OCI-LY3 (cell line): ENCODE results near the gene NPIPB8.
A peak's percentile ranks its signal among the peaks of the same experiment; 100 is the strongest.
"Not testable (repeated sequence)": the region's sequence is repeated elsewhere in the genome, so short reads cannot be mapped to it uniquely, and the experiment has no call there.

ENCODE experiments used
- H2AFZ ChIP-seq: fragments of 200-600, 300-600 bp; shearing (Covaris generic); 2 replicates; pipeline ENCODE4 v1.6.0; 2014; ENCODE audit warnings: antibody characterized with exemption, low read depth, low read length
- H3K27ac ChIP-seq: fragments of 200-600, 300-600 bp; sonication (generic); 2 replicates; pipeline ENCODE4 v1.5.1; 2014; ENCODE audit warnings: mild to moderate bottlenecking, low read length, moderate library complexity, mixed read lengths
- H3K27me3 ChIP-seq: fragments of 200-600, 300-600 bp; sonication (generic); 2 replicates; pipeline ENCODE4 v1.6.1; 2014; ENCODE audit warnings: low read depth, low read length, mixed read lengths
- H3K36me3 ChIP-seq: fragments of 200-600, 300-600 bp; sonication (generic); replicated peaks from 2 replicates; pipeline ENCODE3; 2014; ENCODE audit warnings: low read depth, low read length, mixed read lengths
- H3K4me1 ChIP-seq: fragments of 300-600, 200-600 bp; sonication (generic); 2 replicates; pipeline ENCODE4 v1.6.1; 2014; ENCODE audit warnings: low read length, mixed read lengths
- H3K4me2 ChIP-seq: fragments of 200-600, 300-600 bp; sonication (generic); 2 replicates; pipeline ENCODE4 v1.6.1; 2014; ENCODE audit warnings: low read length, mixed read lengths
- H3K4me3 ChIP-seq: fragments of 300-600, 200-600 bp; sonication (generic); 2 replicates; pipeline ENCODE4 v1.5.1; 2014; ENCODE audit warnings: antibody characterized with exemption, mild to moderate bottlenecking, low read length, moderate library complexity
- H3K79me2 ChIP-seq: fragments of 300-600, 200-600 bp; shearing (Covaris generic); 2 replicates; pipeline ENCODE4 v1.6.1; 2014; ENCODE audit warnings: mild to moderate bottlenecking, low read length, mixed read lengths
- H3K9ac ChIP-seq: fragments of 300-600, 200-600 bp; shearing (Covaris generic); 2 replicates; pipeline ENCODE4 v1.6.0; 2014; ENCODE audit warnings: mild to moderate bottlenecking, low read length, moderate library complexity
- H3K9me3 ChIP-seq: fragments of 200-600, 300-600 bp; shearing (Covaris generic); 2 replicates; pipeline ENCODE4 v1.6.1; 2014; ENCODE audit warnings: low read length, mixed read lengths; ENCODE audit not compliant: insufficient read depth
- H4K20me1 ChIP-seq: fragments of 200-600, 300-600 bp; sonication (generic); 2 replicates; pipeline ENCODE4 v1.6.1; 2016; ENCODE audit warnings: low read length, mixed read lengths; ENCODE audit not compliant: insufficient read depth
- EZH2phosphoT487 ChIP-seq: fragments of 200-600 bp; shearing (Covaris generic); IDR thresholded peaks from 2 replicates; pipeline ENCODE4 v1.6.1; 2018; ENCODE audit warnings: antibody characterized with exemption, mixed run types, low read depth
- TF ChIP-seq, protein P1 (sequence below): fragments of 200-600, 300-600 bp; sonication (generic); IDR thresholded peaks from 2 replicates; pipeline ENCODE4 v1.5.1; 2014; ENCODE audit warnings: antibody characterized with exemption, low read length, low read depth

Gene NPIPB8

DNA sequence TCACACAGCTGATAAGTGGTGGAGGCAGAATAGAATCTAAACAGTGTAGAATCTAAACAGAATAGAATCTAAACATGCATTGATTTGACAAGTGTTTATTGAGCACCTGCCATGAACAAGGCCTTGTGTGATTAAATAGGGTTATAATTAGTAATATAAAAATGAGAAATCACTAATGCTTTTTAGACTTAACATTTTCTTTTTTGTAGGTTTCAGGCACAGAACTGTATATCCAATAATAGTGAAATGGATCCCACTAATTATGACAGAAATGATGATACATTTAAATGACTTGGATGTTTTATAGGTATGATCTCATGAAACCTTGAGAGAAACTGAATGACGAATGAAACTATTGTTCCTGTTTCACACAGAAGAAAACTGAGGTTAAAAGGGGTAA, at the start of gene NPIPB8:
TSS of gene NPIPB8 (plus strand) at position 301 of the 400 bp plus-strand sequence. CDS start 296 bp downstream, outside the sequence.
- H3K27ac ChIP-seq, H2AFZ ChIP-seq: not testable (repeated sequence)

GRCh38 chr16:28589069-28589468, 48.8 kb upstream of the NPIPB8 start:
- H3K9ac ChIP-seq: no peak overlapping the region
- H2AFZ ChIP-seq: no peak overlapping the region
- no peak overlapping the region for H3K27ac ChIP-seq
- H3K79me2 ChIP-seq: no peaks in the 10 kb centered on the region
- peaks cover 17% of the 10 kb centered on the region for H3K36me3 ChIP-seq
- TF ChIP-seq, protein P1, sequence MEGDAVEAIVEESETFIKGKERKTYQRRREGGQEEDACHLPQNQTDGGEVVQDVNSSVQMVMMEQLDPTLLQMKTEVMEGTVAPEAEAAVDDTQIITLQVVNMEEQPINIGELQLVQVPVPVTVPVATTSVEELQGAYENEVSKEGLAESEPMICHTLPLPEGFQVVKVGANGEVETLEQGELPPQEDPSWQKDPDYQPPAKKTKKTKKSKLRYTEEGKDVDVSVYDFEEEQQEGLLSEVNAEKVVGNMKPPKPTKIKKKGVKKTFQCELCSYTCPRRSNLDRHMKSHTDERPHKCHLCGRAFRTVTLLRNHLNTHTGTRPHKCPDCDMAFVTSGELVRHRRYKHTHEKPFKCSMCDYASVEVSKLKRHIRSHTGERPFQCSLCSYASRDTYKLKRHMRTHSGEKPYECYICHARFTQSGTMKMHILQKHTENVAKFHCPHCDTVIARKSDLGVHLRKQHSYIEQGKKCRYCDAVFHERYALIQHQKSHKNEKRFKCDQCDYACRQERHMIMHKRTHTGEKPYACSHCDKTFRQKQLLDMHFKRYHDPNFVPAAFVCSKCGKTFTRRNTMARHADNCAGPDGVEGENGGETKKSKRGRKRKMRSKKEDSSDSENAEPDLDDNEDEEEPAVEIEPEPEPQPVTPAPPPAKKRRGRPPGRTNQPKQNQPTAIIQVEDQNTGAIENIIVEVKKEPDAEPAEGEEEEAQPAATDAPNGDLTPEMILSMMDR: no peak
- TF ChIP-seq EZH2phosphoT487: no peak
- H3K4me2 ChIP-seq: no peak overlapping the region
- peaks cover 16% of the 10 kb centered on the region for H3K4me1 ChIP-seq
- no peaks in the 10 kb centered on the region for H3K27me3 ChIP-seq
- H4K20me1 ChIP-seq: no peaks in the 10 kb centered on the region
- H3K4me3 ChIP-seq: no peak overlapping the region
- H3K9me3 ChIP-seq: no peaks in the 10 kb centered on the region

More for the DNA sequence above, at the start of gene NPIPB8:
- not testable (repeated sequence) for H3K9ac ChIP-seq, H3K79me2 ChIP-seq, H3K27me3 ChIP-seq, H3K36me3 ChIP-seq, H4K20me1 ChIP-seq, H3K9me3 ChIP-seq
- Histone ChIP-seq H3K4me1 (peaks cover 15% of the 10 kb centered on the region), H3K4me3 (peak within 1 kb of the TSS; percentile 37; the same call in 1 of the 2 replicates), H3K4me2 (peak within 1 kb of the TSS; percentile 61)

DNA sequence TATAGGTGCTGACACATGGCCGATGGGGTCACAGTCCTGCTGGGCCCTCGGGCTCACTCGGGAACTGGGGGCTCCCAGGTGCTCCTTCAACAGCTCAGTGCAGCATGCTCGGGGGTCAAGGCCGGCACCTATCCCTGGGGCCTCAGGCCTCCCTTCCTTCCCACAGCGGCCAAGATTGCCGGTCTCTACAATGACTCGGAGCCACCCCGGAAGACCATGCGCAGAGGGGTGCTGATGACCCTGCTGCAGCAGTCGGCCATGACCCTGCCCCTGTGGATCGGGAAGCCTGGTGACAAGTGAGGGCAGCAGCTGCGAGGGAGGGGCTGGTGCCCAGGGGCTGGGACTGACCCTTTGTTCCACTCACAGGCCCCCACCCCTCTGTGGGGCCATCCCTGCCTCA, 47.9 kb upstream of the NPIPB8 start:
- peaks cover 14% of the 10 kb centered on the region for H3K4me1 ChIP-seq
- H3K27me3 ChIP-seq: no peaks in the 10 kb centered on the region
- no peaks in the 10 kb centered on the region for H3K9me3 ChIP-seq
- no peak overlapping the region for H3K4me3 ChIP-seq
- no peak overlapping the region for H3K27ac ChIP-seq
- H4K20me1 ChIP-seq: no peaks in the 10 kb centered on the region
- H3K4me2 ChIP-seq: no peak overlapping the region
- H2AFZ ChIP-seq: no peak overlapping the region
- no peak for TF ChIP-seq EZH2phosphoT487
- TF ChIP-seq, protein P1: no peak
- H3K79me2 ChIP-seq: no peaks in the 10 kb centered on the region
- no peak overlapping the region for H3K9ac ChIP-seq
- H3K36me3 ChIP-seq: peaks cover 15% of the 10 kb centered on the region

GRCh38 chr16:28590384-28591340, 47.2 kb upstream of the NPIPB8 start:
- H3K27ac ChIP-seq: no peak overlapping the region
- TF ChIP-seq, protein P1: no peak
- TF ChIP-seq EZH2phosphoT487: no peak
- no peak overlapping the region for H3K9ac ChIP-seq
- H3K36me3 ChIP-seq: peaks cover 8% of the 10 kb centered on the region
- H2AFZ ChIP-seq: no peak overlapping the region
- no peaks in the 10 kb centered on the region for H3K27me3 ChIP-seq
- no peaks in the 10 kb centered on the region for H4K20me1 ChIP-seq
- no peak overlapping the region for H3K4me2 ChIP-seq
- H3K4me1 ChIP-seq: peaks cover 7% of the 10 kb centered on the region
- no peaks in the 10 kb centered on the region for H3K9me3 ChIP-seq
- no peaks in the 10 kb centered on the region for H3K79me2 ChIP-seq
- no peak overlapping the region for H3K4me3 ChIP-seq
